A549 (cell line): Measurements from ENCODE around the gene MBNL2.

Source experiments
- EP300 ChIP-seq, 2 experiments: fragments of >200 bp; sonication (Bioruptor Twin); formaldehyde crosslinking; IDR thresholded peaks; 2 replicates in 1 of 2; 3 replicates in 1 of 2; pipeline ENCODE4 v1.6.1; 2016 to 2017
- HDAC2 ChIP-seq: fragments of 200-600 bp; sonication (generic); IDR thresholded peaks from 2 replicates; pipeline ENCODE4 v1.6.1; 2016
- NFE2L2 ChIP-seq: fragments of 150-350 bp; conservative IDR thresholded peaks from 2 replicates; pipeline ENCODE4 v1.6.1; 2014; ENCODE audit warnings: low read length
- NR3C1 ChIP-seq: fragments of >200 bp; sonication (Bioruptor Twin); formaldehyde crosslinking; IDR thresholded peaks from 3 replicates; pipeline ENCODE4 v1.6.1; 2017
- POLR2A ChIP-seq: IDR thresholded peaks from 2 replicates; pipeline ENCODE4 v1.6.1; 2012; ENCODE audit warnings: mild to moderate bottlenecking, low read length
- RCOR1 ChIP-seq: fragments of 150-350 bp; IDR thresholded peaks from 2 replicates; pipeline ENCODE4 v1.6.1; 2014; ENCODE audit warnings: antibody characterized with exemption, low read length, low read depth
- RFX5 ChIP-seq: fragments of 450-650 bp; IDR thresholded peaks from 2 replicates; pipeline ENCODE4 v1.7.1; 2014; ENCODE audit warnings: antibody characterized with exemption, mild to moderate bottlenecking, moderate library complexity
- TF ChIP-seq, protein P1 (sequence below): fragments of >200 bp; sonication (Bioruptor Twin); formaldehyde crosslinking; IDR thresholded peaks from 3 replicates; pipeline ENCODE4 v1.5.1; 2016
- TF ChIP-seq, protein P2 (sequence below): fragments of 450-650 bp; IDR thresholded peaks from 2 replicates; pipeline ENCODE4 v1.6.1; 2014; ENCODE audit warnings: antibody characterized with exemption

DNA sequence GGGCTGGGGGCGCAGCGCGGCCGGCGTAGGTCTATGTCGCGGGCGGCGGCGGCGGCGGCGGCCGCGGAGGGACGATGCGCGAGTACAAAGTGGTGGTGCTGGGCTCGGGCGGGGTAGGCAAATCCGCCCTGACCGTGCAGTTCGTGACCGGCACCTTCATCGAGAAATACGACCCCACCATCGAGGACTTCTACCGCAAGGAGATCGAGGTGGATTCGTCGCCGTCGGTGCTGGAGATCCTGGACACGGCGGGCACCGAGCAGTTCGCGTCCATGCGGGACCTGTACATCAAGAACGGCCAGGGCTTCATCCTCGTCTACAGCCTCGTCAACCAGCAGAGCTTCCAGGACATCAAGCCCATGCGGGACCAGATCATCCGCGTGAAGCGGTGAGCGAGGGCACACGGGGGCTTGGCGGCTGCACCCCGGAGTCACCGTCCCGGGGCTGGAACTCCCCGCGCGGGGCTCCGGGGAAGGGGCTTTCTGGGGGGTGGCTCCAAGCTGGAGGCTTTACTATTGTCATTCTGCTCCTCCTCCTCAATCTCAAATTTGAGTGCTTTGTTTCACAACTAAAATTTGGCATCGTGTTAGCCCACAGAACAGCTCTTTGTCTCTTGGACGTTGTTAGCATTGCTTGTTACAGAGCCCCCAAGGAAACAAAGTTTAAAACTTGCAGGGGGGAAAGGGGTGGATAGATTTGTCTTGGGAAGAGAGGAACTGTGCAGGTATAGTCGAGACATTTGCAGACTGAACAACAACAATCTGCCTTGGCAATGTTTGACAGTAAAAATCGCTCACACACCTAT is 212.5 kb downstream of the MBNL2 start:
- TF ChIP-seq, protein P1, sequence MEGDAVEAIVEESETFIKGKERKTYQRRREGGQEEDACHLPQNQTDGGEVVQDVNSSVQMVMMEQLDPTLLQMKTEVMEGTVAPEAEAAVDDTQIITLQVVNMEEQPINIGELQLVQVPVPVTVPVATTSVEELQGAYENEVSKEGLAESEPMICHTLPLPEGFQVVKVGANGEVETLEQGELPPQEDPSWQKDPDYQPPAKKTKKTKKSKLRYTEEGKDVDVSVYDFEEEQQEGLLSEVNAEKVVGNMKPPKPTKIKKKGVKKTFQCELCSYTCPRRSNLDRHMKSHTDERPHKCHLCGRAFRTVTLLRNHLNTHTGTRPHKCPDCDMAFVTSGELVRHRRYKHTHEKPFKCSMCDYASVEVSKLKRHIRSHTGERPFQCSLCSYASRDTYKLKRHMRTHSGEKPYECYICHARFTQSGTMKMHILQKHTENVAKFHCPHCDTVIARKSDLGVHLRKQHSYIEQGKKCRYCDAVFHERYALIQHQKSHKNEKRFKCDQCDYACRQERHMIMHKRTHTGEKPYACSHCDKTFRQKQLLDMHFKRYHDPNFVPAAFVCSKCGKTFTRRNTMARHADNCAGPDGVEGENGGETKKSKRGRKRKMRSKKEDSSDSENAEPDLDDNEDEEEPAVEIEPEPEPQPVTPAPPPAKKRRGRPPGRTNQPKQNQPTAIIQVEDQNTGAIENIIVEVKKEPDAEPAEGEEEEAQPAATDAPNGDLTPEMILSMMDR = no peak
- TF ChIP-seq NFE2L2 (no peak), HDAC2 (no peak), RCOR1 (no peak), POLR2A (no peak), RFX5 (no peak), EP300 (IDR thresholded peaks at IDR 0.05) (no peak), NR3C1 (no peak)
- TF ChIP-seq, protein P2, sequence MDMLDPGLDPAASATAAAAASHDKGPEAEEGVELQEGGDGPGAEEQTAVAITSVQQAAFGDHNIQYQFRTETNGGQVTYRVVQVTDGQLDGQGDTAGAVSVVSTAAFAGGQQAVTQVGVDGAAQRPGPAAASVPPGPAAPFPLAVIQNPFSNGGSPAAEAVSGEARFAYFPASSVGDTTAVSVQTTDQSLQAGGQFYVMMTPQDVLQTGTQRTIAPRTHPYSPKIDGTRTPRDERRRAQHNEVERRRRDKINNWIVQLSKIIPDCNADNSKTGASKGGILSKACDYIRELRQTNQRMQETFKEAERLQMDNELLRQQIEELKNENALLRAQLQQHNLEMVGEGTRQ = no peak
